GM12878 (cell line): ENCODE results near the gene DYNLT4. TPM values are rescaled to one million over a fixed set of nuclear protein-coding genes. Genes with fewer than 3 reads are reported as not detected.

ENCODE experiments used
- ATAC-seq: fragments of 200-7000 bp; cut with Tn5 transposase; 3 replicates; pipeline ENCODE4 v1.9.1; 2020; ENCODE audit warnings: mild to moderate bottlenecking, moderate library complexity
- BruUV-seq: library from RNA; stranded (reverse); fragments of 400-500 nt; replicated peaks from 2 replicates; lab custom pipeline; 2021; lab: Mats Ljungman, UMichigan
- CTCF ChIA-PET: fragments of 300-600 bp; sonication (Branson Sonifier 250); formaldehyde crosslinking; extraction: SDS; loops from one replicate; lab custom pipeline; 2021; ENCODE audit warnings: inconsistent platforms; lab: Yijun Ruan, JAX
- POLR2A ChIA-PET: fragments of 350-600 bp; formaldehyde crosslinking; extraction: SDS; loops from one replicate; lab custom pipeline; 2021; ENCODE audit warnings: inconsistent platforms; lab: Charles Lee
- RAD21 ChIA-PET: fragments of 300-600 bp; sonication (Branson Sonifier 250); formaldehyde crosslinking; loops from one replicate; lab custom pipeline; 2023; ENCODE audit warnings: antibody characterized with exemption; ENCODE audit not compliant: unreplicated experiment; lab: Charles Lee
- SMC1A ChIA-PET: fragments of 300-600 bp; sonication (Branson Sonifier 250); formaldehyde crosslinking; loops from one replicate; lab custom pipeline; 2023; ENCODE audit not compliant: unreplicated experiment, uncharacterized antibody; lab: Charles Lee
- DNase-seq: peaks from one replicate; pipeline ENCODE4 v3.0.0-alpha.2; 2011; ENCODE audit warnings: low read depth, low spot score
- FAIRE-seq: peaks from 3 replicates; lab custom pipeline; 2011; peaks lifted over from hg19 to GRCh38; lab: Jason Lieb, UNC
- H2AFZ ChIP-seq: 2 replicates; pipeline ENCODE4 v1.6.0; 2011; ENCODE audit warnings: low read depth, low read length, control low read depth; ENCODE audit not compliant: control insufficient read depth
- H3K27ac ChIP-seq: 2 replicates; pipeline ENCODE4 v1.5.1; 2011; ENCODE audit warnings: control low read depth; ENCODE audit not compliant: control insufficient read depth, insufficient read depth
- H3K27me3 ChIP-seq, 2 experiments: replicated peaks in 1 of 2; 2 replicates each; pipeline versions ENCODE4 v1.6.0 to v1.6.1; 2011; ENCODE audit warnings: low read length in 1 of 2; ENCODE audit not compliant: control insufficient read depth in 2 of 2, insufficient read depth in 2 of 2
- H3K36me3 ChIP-seq, 2 experiments: 2 replicates each; pipeline ENCODE4 v1.5.1; 2011; ENCODE audit warnings: low read length in 1 of 2; ENCODE audit not compliant: control insufficient read depth in 2 of 2, insufficient read depth in 2 of 2
- H3K4me1 ChIP-seq: 2 replicates; pipeline ENCODE4 v1.6.1; 2011; ENCODE audit warnings: mild to moderate bottlenecking, low read length, moderate library complexity, mixed read lengths; ENCODE audit not compliant: control insufficient read depth, insufficient read depth
- H3K4me2 ChIP-seq: 2 replicates; pipeline ENCODE4 v1.6.0; 2011; ENCODE audit warnings: control low read depth; ENCODE audit not compliant: control insufficient read depth, insufficient read depth
- H3K4me3 ChIP-seq: fragments of 200-600 bp; sonication (generic); 2 replicates; pipeline ENCODE4 v1.5.1; 2016
- H3K79me2 ChIP-seq: 2 replicates; pipeline ENCODE4 v1.6.0; 2011; ENCODE audit warnings: low read length; ENCODE audit not compliant: control insufficient read depth, insufficient read depth
- H3K9ac ChIP-seq: 2 replicates; pipeline ENCODE4 v1.8.0; 2011; ENCODE audit warnings: low read length, control low read depth, mixed read lengths; ENCODE audit not compliant: control insufficient read depth, insufficient read depth
- H3K9me3 ChIP-seq: replicated peaks from 3 replicates; pipeline ENCODE4 v1.5.1; 2011; ENCODE audit warnings: mild to moderate bottlenecking, low read length; ENCODE audit not compliant: control insufficient read depth, insufficient read depth
- H4K20me1 ChIP-seq: 2 replicates; pipeline ENCODE4 v1.6.0; 2011; ENCODE audit not compliant: control insufficient read depth, insufficient read depth
- CEBPB ChIP-seq, 2 experiments: fragments of 150-350 bp in 1 of 2; IDR thresholded peaks; 2 replicates each; pipeline ENCODE4 v1.6.1; 2012 to 2014; ENCODE audit warnings: low read depth in 2 of 2, low read length in 2 of 2, borderline replicate concordance in 1 of 2, inconsistent platforms in 1 of 2
- EP300 ChIP-seq, 2 experiments: fragments of 150-350 bp in 1 of 2; IDR thresholded peaks; 2 replicates each; pipeline ENCODE4 v1.6.1; 2011 to 2012; ENCODE audit warnings: low read depth in 2 of 2, low read length in 2 of 2, borderline replicate concordance in 1 of 2, improper control_type of control experiment in 1 of 2, inconsistent platforms in 1 of 2; ENCODE audit not compliant: control insufficient read depth in 1 of 2
- KLF5 ChIP-seq: fragments of 450-650 bp; IDR thresholded peaks from 2 replicates; pipeline ENCODE4 v1.6.1; 2014; ENCODE audit warnings: mild to moderate bottlenecking; ENCODE audit not compliant: partially characterized antibody
- MEF2B ChIP-seq: fragments of 450-650 bp; IDR thresholded peaks from 2 replicates; pipeline ENCODE4 v1.6.1; 2018; ENCODE audit warnings: mild to moderate bottlenecking, moderate library complexity; ENCODE audit not compliant: partially characterized antibody, poor library complexity, severe bottlenecking
- NBN ChIP-seq: fragments of 450-650 bp; IDR thresholded peaks from 2 replicates; pipeline ENCODE4 v1.6.1; 2016
- RELA ChIP-seq: fragments of 450-650 bp; IDR thresholded peaks from 2 replicates; pipeline ENCODE4 v1.8.0; 2014; ENCODE audit warnings: borderline replicate concordance; ENCODE audit not compliant: partially characterized antibody
- SMARCA5 ChIP-seq: fragments of 450-650 bp; IDR thresholded peaks from 2 replicates; pipeline ENCODE4 v1.6.1; 2017; ENCODE audit warnings: mild to moderate bottlenecking
- SRF ChIP-seq, 2 experiments: IDR thresholded peaks; 2 replicates each; pipeline ENCODE4 v1.6.1; 2011; ENCODE audit warnings: low read depth in 2 of 2, low read length in 2 of 2, mild to moderate bottlenecking in 1 of 2, moderate library complexity in 1 of 2
- SUZ12 ChIP-seq: fragments of 200-600 bp; sonication (generic); IDR thresholded peaks from one replicate; pipeline ENCODE4 v1.6.1; 2018; ENCODE audit warnings: antibody characterized with exemption, mild to moderate bottlenecking; ENCODE audit not compliant: unreplicated experiment
- TAF1 ChIP-seq: IDR thresholded peaks from 2 replicates; pipeline ENCODE4 v1.6.1; 2011; ENCODE audit warnings: mild to moderate bottlenecking, low read depth, low read length, borderline replicate concordance
- YBX1 ChIP-seq: fragments of 450-650 bp; IDR thresholded peaks from 2 replicates; pipeline ENCODE4 v1.6.1; 2016; ENCODE audit warnings: antibody characterized with exemption
- ZBED1 ChIP-seq: IDR thresholded peaks from 2 replicates; pipeline ENCODE4 v1.6.1; 2016; ENCODE audit warnings: borderline replicate concordance
- ZZZ3 ChIP-seq: IDR thresholded peaks from 2 replicates; pipeline ENCODE4 v1.6.1; 2011; ENCODE audit warnings: low read depth; ENCODE audit not compliant: control insufficient read depth, insufficient read length
- WGBS: methylation state at CpG from one replicate; pipeline ENCODE4 v1.1.6; 2016; ENCODE audit warnings: low lambda C conversion rate; ENCODE audit not compliant: insufficient replicate concordance, insufficient coverage; ENCODE audit errors: missing lambda C conversion rate; 5-methylcytosine and 5-hydroxymethylcytosine counted together
- in situ Hi-C: fragments of 300-500 bp; cut with MboI; formaldehyde crosslinking; loops from 9 replicates; pipeline ENCODE4 v1.14.3; 2018; ENCODE audit warnings: mixed read lengths
- intact Hi-C: fragments of 100-400 bp; cut with micrococcal nuclease; formaldehyde crosslinking; loops from one replicate; pipeline ENCODE4 v1.14.2; 2022; ENCODE audit not compliant: unreplicated experiment
- polyA plus RNA-seq, 11 experiments: library from polyadenylated mRNA; depleted of rRNA in 4 of 11; unstranded in 6 of 11; stranded (reverse) in 5 of 11; fragments of >200 nt; fragmentation: Nextera tagmentation in 4 of 11; fragmentation: Illumina TruSeq in 1 of 11; extraction: Ambion mirVana in 4 of 11; extraction: Trizol in 1 of 11; gene quantifications; 1 replicate in 1 of 11; 2 replicates in 10 of 11; pipeline versions ENCODE4 v1.2.1 to v1.2.3, GENCODE V29; 2011 to 2016; ENCODE audit warnings: inconsistent platforms in 2 of 11, missing spikeins in 2 of 11, low read depth in 1 of 11
- total RNA-seq, 4 experiments: library from RNA; depleted of rRNA in 3 of 4; stranded (reverse); fragments of >200 nt in 3 of 4; fragmentation: Illumina TruSeq in 1 of 4; extraction: Trizol in 1 of 4; gene quantifications; 2 replicates each; pipeline versions ENCODE4 v1.2.1 to v1.2.3, GENCODE V29; 2013 to 2021
- TF ChIP-seq, protein P1 (sequence below): fragments of 450-650 bp; IDR thresholded peaks from 2 replicates; pipeline ENCODE4 v1.6.1; 2017; ENCODE audit warnings: mild to moderate bottlenecking, low read depth, inconsistent platforms; ENCODE audit not compliant: poor library complexity, severe bottlenecking

Gene DYNLT4
- total and polyA plus RNA-seq, 10 of the 15 experiments (the other 5 are each of a cell fraction or from before 2014, with no cell fraction given), result 0.23 to 0.28 TPM; not detected in 8

DNA sequence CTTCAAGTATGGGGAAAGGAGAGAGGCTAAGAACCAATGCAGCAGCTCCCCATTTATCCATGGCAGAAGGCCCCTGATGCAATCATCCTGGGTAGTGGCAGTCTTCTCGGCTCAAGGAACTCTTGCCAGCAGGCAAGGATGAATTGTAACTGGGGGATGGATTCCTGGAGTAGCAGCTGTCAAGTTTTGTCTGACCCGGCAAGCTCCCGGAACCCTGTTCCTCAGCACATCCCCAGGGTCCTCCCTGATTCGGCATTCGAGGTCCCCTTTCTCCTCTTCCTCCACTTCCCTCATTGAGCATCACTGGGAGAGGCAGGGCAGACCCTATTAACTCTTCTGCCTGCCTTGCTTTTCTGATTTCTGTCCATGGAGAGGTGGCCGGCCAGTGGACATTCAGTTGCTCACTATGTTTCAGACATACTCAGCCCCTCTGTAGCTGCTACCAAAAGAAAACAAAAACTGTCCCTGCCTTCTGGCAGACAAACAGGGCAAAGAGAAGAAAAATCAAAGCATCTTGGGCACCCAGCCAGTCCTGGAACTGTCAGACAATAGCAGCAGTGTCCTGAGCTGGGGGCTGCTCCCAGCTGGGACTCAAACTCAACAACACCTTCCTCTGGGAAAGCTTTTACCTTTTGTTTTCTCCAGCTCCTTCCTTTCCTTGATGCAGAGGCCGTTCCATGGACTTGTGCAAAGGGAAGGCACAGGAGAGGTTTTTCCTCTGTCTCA is 41.5 kb upstream of the DYNLT4 start:
- SMC1A ChIA-PET, result interaction anchor here (0.8 to 1.3 kb wide), 2 partner anchors 13 to 40 kb away, joined by 3 read pairs; partner anchors contain the start of gene BTBD19
- RAD21 ChIA-PET, result no interaction called here
- Histone ChIP-seq H3K9me3 (no peaks in the 10 kb centered on the region), H3K27me3 (no peaks in the 10 kb centered on the region), H4K20me1 (no peaks in the 10 kb centered on the region), H3K4me2 (no peak overlapping the region), H3K27ac (no peak overlapping the region), H3K79me2 (no peaks in the 10 kb centered on the region), H3K4me3 (no peak overlapping the region), H3K4me1 (peaks cover 3% of the 10 kb centered on the region; the same call in 1 of the 2 replicates), H3K36me3 (no peaks in the 10 kb centered on the region; a peak in 1 of 4 replicates), H3K9ac (no peak overlapping the region), H2AFZ (no peak overlapping the region)
- no TSS peak for BruUV-seq
- no peak for FAIRE-seq
- ATAC-seq, result no peak
- no peak for DNase-seq
- intact Hi-C loops (no loop called here), in situ Hi-C loops (no loop called here)
- CTCF ChIA-PET, result interaction anchor here (0.9 to 1.8 kb wide), 2 partner anchors 8 to 13 kb away, joined by 3 to 15 read pairs; no protein-coding TSS in a partner anchor
- POLR2A ChIA-PET, result interaction anchor here (0.9 to 1.7 kb wide), 2 partner anchors 10 to 56 kb away, joined by 3 read pairs; no protein-coding TSS in a partner anchor
- WGBS, result 92% methylated on average over 7 of the region's 7 CpGs
- no peak for TF ChIP-seq TAF1
- no peak for TF ChIP-seq NBN
- no peak for TF ChIP-seq ZBED1
- TF ChIP-seq SUZ12, result no peak
- TF ChIP-seq KLF5, result no peak
- no peak for TF ChIP-seq YBX1
- TF ChIP-seq SMARCA5, result no peak
- no peak for TF ChIP-seq ZZZ3
- TF ChIP-seq RELA, result no peak
- TF ChIP-seq, protein P1, sequence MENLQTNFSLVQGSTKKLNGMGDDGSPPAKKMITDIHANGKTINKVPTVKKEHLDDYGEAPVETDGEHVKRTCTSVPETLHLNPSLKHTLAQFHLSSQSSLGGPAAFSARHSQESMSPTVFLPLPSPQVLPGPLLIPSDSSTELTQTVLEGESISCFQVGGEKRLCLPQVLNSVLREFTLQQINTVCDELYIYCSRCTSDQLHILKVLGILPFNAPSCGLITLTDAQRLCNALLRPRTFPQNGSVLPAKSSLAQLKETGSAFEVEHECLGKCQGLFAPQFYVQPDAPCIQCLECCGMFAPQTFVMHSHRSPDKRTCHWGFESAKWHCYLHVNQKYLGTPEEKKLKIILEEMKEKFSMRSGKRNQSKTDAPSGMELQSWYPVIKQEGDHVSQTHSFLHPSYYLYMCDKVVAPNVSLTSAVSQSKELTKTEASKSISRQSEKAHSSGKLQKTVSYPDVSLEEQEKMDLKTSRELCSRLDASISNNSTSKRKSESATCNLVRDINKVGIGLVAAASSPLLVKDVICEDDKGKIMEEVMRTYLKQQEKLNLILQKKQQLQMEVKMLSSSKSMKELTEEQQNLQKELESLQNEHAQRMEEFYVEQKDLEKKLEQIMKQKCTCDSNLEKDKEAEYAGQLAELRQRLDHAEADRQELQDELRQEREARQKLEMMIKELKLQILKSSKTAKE, result no peak
- TF ChIP-seq CEBPB (IDR thresholded peaks at IDR 0.05; ENCODE audit: borderline replicate concordance in 1 of 2, low read depth in 2 of 2, low read length in 2 of 2), result no peak
- no peak for TF ChIP-seq MEF2B
- TF ChIP-seq SRF (IDR thresholded peaks at IDR 0.05; ENCODE audit: low read depth in 2 of 2, low read length in 2 of 2), result no peak
- TF ChIP-seq EP300 (IDR thresholded peaks at IDR 0.05; ENCODE audit: borderline replicate concordance in 1 of 2, control insufficient read depth in 1 of 2, low read depth in 2 of 2, low read length in 2 of 2), result no peak
